ENCODE data around the gene EXOC3L2. TPM values are rescaled to one million over a fixed set of nuclear protein-coding genes. Genes with fewer than 3 reads are reported as not detected.

Gene EXOC3L2
- total and polyA plus RNA-seq, 2 of the 8 experiments (the other 6 are each of a cell fraction or from before 2014, with no cell fraction given) = 1.4 to 1.6 TPM

GRCh38 chr19:45222724-45223123 is 22.5 kb downstream of the EXOC3L2 start:
- no peak overlapping the region for H2BK12ac ChIP-seq (ENCODE audit: low read depth, low read length)
- H2BK20ac ChIP-seq (ENCODE audit: low read length) = no peak overlapping the region
- POLR2A ChIA-PET (ENCODE audit: partially characterized antibody) = interaction anchor here (1.2 to 1.7 kb wide), 2 partner anchors 24 to 26 kb away, joined by 3 to 5 read pairs; no protein-coding TSS in a partner anchor
- no peak overlapping the region for H3K4me3 ChIP-seq (ENCODE audit: extremely low read depth in 1 of 4, insufficient read depth in 2 of 4, low read depth in 3 of 4, low read length in 4 of 4)
- no peaks in the 10 kb centered on the region for H3K79me1 ChIP-seq (ENCODE audit: low read depth, low read length)
- H3K14ac ChIP-seq (ENCODE audit: insufficient read length) = no peak overlapping the region
- DNase-seq (ENCODE audit: low read depth in 1 of 2, low spot score in 2 of 2) (no peak), FAIRE-seq (no peak)
- H3K23me2 ChIP-seq (ENCODE audit: low read depth, low read length) = peaks cover 4% of the 10 kb centered on the region; the same call in 1 of the 2 replicates
- H4K8ac ChIP-seq (ENCODE audit: extremely low read depth, insufficient read depth, low read length) = no peak overlapping the region
- H3K4me1 ChIP-seq (replicated peaks in 1 of 4; ENCODE audit: control insufficient read depth in 3 of 4, insufficient read depth in 4 of 4, low read length in 3 of 4) = peaks cover 0 to 10% (median 3%) of the 10 kb centered on the region in 4 experiments; a peak in 5 of 7 replicates
- no peak overlapping the region for H3K27ac ChIP-seq (ENCODE audit: low read depth, low read length)
- no peaks in the 10 kb centered on the region for H3K9me3 ChIP-seq (ENCODE audit: insufficient read depth in 2 of 2, low read depth in 1 of 2, low read length in 1 of 2)
- H3K18ac ChIP-seq (ENCODE audit: extremely low read depth, low read length) = no peak overlapping the region
- H3K9ac ChIP-seq (replicated peaks in 1 of 4; ENCODE audit: extremely low read depth in 1 of 4, low read depth in 3 of 4, low read length in 3 of 4) = no peak overlapping the region
- no peak overlapping the region for H2BK15ac ChIP-seq (ENCODE audit: low read length)
- H4K5ac ChIP-seq (ENCODE audit: insufficient read length, low read depth, low read length) = no peak overlapping the region
- peaks cover 0 to 12% (median 11%) of the 10 kb centered on the region in 4 experiments; a peak in 6 of 7 replicates for H3K27me3 ChIP-seq (replicated peaks in 1 of 4; ENCODE audit: control insufficient read depth in 3 of 4, extremely low read depth in 1 of 4, insufficient read depth in 3 of 4, low read length in 3 of 4)
- H3K36me3 ChIP-seq (ENCODE audit: control insufficient read depth in 2 of 4, insufficient read depth in 4 of 4, low read length in 3 of 4) = no peaks in the 10 kb centered on the region
- no peak overlapping the region for H3K4ac ChIP-seq (replicated peaks; ENCODE audit: insufficient read length, low read depth, low read length)
- no peaks in the 10 kb centered on the region for H3K79me2 ChIP-seq (ENCODE audit: control insufficient read depth in 1 of 2, insufficient read depth in 2 of 2, low read length in 2 of 2)
- no peak overlapping the region for H3K4me2 ChIP-seq (ENCODE audit: insufficient read depth in 1 of 2, low read depth in 2 of 2, low read length in 2 of 2)
- H3K56ac ChIP-seq (replicated peaks; ENCODE audit: insufficient read length, low read depth, low read length) = no peak overlapping the region
- H4K91ac ChIP-seq (replicated peaks; ENCODE audit: insufficient read length, low read length) = no peak overlapping the region
- peaks cover 0 to 4% of the 10 kb centered on the region in 2 experiments for H4K20me1 ChIP-seq (replicated peaks in 1 of 2; ENCODE audit: control insufficient read depth in 1 of 2, insufficient read depth in 2 of 2, low read length in 2 of 2)
- no peak overlapping the region for H2BK120ac ChIP-seq (replicated peaks; ENCODE audit: low read depth, low read length)
- no peak overlapping the region for H3K23ac ChIP-seq (ENCODE audit: insufficient read length)
- H2AFZ ChIP-seq (ENCODE audit: low read length) = no peak overlapping the region
- H2AK5ac ChIP-seq (ENCODE audit: low read depth, low read length) = no peak overlapping the region
- CTCF ChIA-PET (ENCODE audit: partially characterized antibody) = interaction anchor here (0.6 to 1.2 kb wide), 3 partner anchors 8 to 39 kb away, joined by 3 to 4 read pairs (median 4); no protein-coding TSS in a partner anchor
- 87% methylated on average over 6 of the region's 6 CpGs; no CpG with 5 or more reads in 1 of the 2 experiments for WGBS, 2 experiments (ENCODE audit: extremely low coverage in 1 of 2, insufficient coverage in 1 of 2, insufficient read length in 1 of 2, insufficient replicate concordance in 2 of 2, low coverage in 1 of 2, low lambda C conversion rate in 2 of 2, missing lambda C conversion rate in 1 of 2)
- H2BK5ac ChIP-seq (ENCODE audit: low read depth, low read length) = no peak overlapping the region
- TF ChIP-seq GTF2F1 (IDR thresholded peaks at IDR 0.05; ENCODE audit: borderline replicate concordance, low read depth, low read length) = no peak
- no peak for TF ChIP-seq JUN (IDR thresholded peaks at IDR 0.05; ENCODE audit: low read depth, low read length)
- TF ChIP-seq RNF2 (IDR thresholded peaks at IDR 0.05; ENCODE audit: borderline replicate concordance, low read depth, low read length, missing control alignments, poor library complexity, severe bottlenecking) = no peak
- TF ChIP-seq SIX5 (IDR thresholded peaks at IDR 0.05; ENCODE audit: low read depth, low read length) = no peak
- no peak for TF ChIP-seq HDAC2 (IDR thresholded peaks at IDR 0.05; ENCODE audit: borderline replicate concordance in 1 of 2, low read depth in 2 of 2, low read length in 2 of 2)
- TF ChIP-seq KDM4A (IDR thresholded peaks at IDR 0.05; ENCODE audit: low read depth, low read length, severe bottlenecking) = no peak
- TF ChIP-seq MAX (IDR thresholded peaks at IDR 0.05) = no peak
- TF ChIP-seq HDAC6 (IDR thresholded peaks at IDR 0.05; ENCODE audit: low read depth, low read length) = no peak
- no peak for TF ChIP-seq CBX8 (IDR thresholded peaks at IDR 0.05; ENCODE audit: borderline replicate concordance, low read depth, low read length)
- TF ChIP-seq POLR2A (IDR thresholded peaks at IDR 0.05; ENCODE audit: control extremely low read depth in 1 of 2, low read depth in 2 of 2, low read length in 2 of 2) = no peak
- TF ChIP-seq TAF7 (optimal IDR thresholded peaks at IDR 0.05; ENCODE audit: borderline replicate concordance, low read depth, low read length) = no peak
- TF ChIP-seq SP4 (IDR thresholded peaks at IDR 0.05; ENCODE audit: low read length) = no peak
- TF ChIP-seq CEBPB (IDR thresholded peaks at IDR 0.05; ENCODE audit: low read depth, low read length) = no peak
- no peak for TF ChIP-seq CHD2 (IDR thresholded peaks at IDR 0.05; ENCODE audit: low read length)

Data from H1 (cell line).